Measurements from ENCODE around the gene PCGF5.
"Not testable (repeated sequence)": the region's sequence is repeated elsewhere in the genome, so short reads cannot be mapped to it uniquely, and the experiment has no call there.

The PCGF5 gene

GRCh38 chr10:91287912-91288311 lies 67.4 kb downstream of the PCGF5 start:
- no peak for DNase-seq

DNA sequence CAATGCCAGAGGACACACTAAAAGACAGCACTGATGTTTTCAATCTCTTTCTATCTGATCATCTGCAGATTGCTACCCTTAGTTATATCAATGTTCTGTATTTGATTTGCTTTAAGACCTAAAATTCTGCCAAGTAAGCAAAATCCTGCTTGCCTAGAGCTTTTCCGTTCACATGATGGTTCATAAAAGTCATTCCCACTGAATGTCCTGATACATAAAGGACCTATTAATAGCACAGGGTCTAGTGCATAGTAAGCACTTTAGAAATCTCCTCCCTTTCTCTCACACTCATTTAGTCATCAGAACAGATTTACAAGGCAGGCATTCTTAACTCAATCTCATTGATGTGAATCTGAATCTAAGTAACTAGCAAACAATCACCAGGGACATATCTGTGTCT lies 68.8 kb downstream of the PCGF5 start:
- DNase-seq: no peak

DNA sequence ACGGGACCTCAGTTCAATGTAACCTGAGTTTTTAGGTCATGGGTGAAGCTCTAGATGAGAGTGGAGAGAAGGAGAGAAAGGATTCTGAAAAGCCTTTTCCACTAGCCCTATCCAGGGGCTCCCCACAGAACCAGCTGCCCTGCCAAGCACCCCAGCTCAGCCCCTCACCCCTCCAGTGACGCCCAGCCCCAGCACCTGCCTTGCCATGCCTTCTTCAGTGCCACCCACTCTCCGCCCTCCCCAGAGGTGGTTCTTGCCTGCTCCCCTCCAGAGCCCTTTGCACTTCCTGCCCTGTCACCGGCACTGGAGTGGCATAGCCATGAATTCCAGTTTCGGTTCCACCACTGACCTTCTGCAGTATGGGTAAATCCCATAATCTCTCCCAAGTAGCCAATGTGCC lies 70.1 kb downstream of the PCGF5 start:
- DNase-seq: no peak

- DNase-seq: no peak
Observed at GRCh38 chr10:91294134-91294906, 73.9 kb downstream of the PCGF5 start.

- no peak for DNase-seq
Observed at GRCh38 chr10:91295346-91295745, 74.9 kb downstream of the PCGF5 start.

DNA sequence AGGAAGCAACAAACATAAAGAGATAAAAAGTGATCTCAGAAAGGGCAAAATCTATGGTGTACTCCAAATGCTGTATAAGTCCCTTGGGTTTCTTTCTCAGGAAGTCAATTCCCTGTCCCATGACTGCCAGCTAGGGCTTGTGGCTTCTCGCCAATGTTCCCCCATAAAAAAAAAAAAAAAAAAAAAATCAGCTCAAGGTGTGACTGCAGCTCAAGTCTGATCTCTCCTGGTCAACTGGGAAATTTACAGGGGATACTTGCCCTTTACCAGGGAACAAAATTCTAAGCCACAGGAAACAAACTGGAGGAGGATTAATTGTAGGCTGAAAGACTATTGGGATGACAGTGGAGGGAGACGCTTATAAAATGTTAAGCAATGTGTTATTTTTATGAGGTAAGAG lies 76.0 kb downstream of the PCGF5 start:
- DNase-seq: no peak

GRCh38 chr10:91298224-91298871 lies 77.9 kb downstream of the PCGF5 start:
- peak; percentile 87 to 89 for DNase-seq

GRCh38 chr10:91299999-91300575 lies 79.6 kb downstream of the PCGF5 start:
- DNase-seq: no peak

GRCh38 chr10:91302946-91303345 lies 82.5 kb downstream of the PCGF5 start:
- not testable (repeated sequence) for DNase-seq

GRCh38 chr10:91305979-91306378 lies 85.5 kb downstream of the PCGF5 start:
- DNase-seq: not testable (repeated sequence)

DNA sequence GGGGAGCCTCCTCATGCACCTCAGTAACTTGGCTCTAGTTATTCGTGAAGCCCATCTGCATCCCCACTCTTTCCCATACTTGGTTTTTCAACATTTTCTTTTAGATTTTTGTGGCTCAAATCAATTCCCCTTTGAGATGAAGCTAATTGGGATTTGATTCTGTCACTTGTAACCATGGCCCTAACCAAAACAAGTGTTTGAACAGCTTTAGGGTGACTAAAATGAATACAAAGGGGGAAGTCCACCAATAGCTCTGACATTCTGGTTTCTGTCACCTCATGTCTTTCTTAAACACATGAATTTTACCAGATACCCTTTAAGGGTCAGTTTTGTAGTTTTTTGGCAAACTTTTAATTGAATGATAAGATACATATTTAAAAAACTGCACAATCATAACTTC lies 87.0 kb downstream of the PCGF5 start:
- no peak for DNase-seq

DNA sequence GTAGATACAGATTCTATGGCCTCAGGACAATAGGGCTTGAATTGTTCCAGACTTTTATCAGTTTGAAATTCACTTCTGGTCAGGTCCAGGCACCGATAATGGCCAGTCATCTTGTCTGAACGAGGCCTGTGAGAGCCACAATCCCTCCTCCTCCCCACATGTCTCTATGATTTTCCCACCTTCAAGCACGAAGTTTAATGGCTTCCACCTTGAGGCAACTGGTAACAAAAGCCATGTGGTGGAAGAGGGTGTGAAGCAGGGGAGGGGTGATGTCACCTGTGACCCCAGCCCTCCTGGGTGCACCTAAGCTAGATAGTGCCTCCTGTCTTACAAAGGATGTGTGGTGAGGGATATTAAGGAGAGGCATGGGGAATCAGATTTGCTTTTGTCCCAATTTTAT lies 89.2 kb downstream of the PCGF5 start:
- no peak for DNase-seq

DNA sequence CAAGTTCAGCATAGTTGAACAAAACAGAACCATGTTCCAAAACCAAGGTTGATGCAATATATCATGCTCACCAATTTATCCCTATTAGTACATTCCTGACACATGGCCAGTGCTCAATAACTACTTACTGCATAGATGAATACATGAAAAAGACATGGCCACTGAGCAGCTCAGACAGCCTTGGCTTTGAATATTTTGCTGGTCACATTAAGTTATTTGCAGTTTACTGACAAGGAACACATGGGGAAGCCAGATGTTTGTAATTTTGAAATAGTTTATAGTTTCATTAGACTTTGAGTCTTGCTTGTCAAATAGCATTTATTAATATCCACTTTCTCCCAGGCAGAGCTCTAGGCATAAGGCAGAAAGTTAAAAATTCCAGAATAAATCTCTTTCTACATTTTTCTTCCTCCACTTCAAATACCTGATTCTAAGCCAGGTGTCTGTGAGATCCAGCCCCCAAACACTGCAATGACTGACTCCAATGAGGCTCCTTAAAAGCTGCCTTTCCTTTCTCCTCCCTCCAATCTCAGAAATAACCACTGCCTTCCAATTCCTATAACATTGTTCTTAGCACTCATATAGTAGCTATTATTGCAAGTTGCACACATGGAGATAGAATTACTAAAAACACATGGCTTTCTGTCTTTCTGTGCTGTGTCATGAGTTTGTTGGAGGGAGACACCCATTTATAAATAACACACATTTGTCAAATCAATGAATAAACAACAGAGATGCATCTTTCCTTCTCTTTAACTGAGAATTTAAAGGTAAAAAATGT lies 91.3 kb downstream of the PCGF5 start:
- DNase-seq: no peak

DNA sequence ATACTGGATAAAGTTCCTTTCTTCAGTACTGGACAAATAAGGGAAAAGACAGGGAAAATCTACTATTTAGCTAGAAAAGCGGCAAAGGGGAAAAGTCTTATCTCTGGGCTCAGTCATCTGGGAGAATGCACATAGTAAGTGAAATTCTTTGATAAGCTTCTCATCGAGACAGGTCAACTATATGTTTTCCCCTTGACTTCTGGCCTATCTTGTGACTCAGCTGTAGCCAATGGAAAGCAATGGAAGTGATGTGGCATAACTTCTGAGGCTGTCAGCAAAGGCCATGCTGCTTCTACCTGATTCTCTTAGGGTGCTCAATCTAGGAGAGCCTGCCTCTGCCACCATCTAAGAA lies 91.9 kb downstream of the PCGF5 start:
- no peak for DNase-seq

DNA sequence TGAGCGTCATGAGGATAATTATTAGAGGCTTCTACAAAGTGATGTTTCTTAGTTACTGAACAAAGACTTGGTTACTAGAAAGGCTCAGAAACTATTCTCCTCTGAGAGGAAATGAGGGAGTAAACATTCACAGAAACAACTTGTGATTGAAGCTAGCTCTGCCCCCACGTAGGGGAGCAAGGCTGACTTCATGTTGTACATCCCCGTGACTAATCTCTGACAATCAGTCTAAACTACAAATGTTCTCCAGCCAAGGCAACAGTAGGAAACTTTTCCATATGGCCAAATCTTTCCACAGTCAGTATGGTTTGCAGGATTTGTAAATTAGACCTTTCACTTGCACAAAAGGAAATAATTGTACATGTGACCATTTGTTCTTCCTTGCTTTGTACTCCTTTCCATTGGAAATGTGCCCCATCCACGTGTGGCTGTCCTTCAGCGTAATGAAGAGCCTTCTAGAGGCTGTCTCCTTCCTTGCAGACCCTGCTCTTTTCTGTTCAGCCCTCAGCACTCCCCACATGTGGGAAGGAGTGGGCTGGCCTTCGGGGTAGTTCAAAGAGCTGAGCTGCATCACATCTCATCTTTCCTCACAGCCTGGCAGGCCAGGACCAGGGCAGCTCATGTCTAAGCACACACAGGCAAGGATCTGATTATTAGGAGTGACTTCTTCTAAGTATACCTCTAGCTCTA lies 93.5 kb downstream of the PCGF5 start:
- no peak for DNase-seq

DNA sequence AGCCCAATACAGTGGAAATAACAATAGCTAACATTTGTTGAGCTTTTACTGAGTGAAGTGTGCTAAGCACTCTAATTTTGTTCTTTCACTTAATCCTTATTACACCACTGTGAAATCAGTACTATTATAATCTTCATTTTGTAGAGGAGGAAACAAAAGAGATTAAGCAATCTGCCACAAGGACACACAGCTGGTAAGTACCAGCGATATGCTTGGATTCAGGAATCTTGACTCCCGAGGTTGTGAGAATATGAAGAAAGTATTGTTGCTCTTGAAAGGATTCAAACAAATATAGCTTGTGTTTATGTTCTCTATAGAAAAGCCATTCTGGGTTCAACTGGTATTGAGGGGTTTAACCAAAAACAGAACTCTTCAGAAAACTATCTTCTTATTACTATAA lies 96.0 kb downstream of the PCGF5 start:
- no peak for DNase-seq

GRCh38 chr10:91317541-91317940 lies 97.1 kb downstream of the PCGF5 start:
- DNase-seq: no peak

- no peak for DNase-seq
Observed at GRCh38 chr10:91319336-91319735, 98.9 kb downstream of the PCGF5 start.

GRCh38 chr10:91323293-91323905 lies 102.9 kb downstream of the PCGF5 start:
- DNase-seq: not testable (repeated sequence)

DNA sequence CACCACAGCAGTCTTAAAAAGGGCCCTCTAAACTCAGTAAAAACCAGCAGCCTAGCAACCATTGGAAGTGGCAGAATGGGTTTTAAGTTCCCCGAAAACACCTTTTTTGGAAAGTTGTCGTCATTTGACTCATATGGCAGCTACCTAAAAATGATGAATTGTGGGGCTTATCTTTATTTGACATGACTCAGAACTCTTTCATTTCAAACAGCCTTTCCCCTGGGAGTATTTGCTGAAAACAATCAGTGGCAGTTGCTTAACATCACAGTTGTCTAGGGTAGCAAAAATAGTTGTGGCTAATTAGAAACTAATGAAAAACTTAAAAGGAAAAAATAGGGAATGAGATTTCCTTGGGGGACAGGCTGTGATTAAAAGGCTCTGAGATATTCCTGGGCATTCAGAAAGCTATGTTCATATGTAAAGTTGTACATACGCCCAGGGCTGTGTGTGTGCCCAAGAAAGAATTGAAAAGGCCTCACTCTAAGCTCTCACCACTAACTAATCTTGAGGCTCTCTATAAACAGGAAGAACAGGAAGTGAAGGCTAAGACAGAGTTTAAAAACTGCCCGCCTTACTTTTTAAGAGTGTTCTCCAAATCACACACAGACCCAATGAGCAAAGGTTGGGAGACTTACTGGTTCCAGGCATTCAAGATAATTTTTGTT lies 108.0 kb downstream of the PCGF5 start:
- DNase-seq: no peak
